K562 (cell line): ENCODE measurements around the gene TYW3. TPM values are rescaled to one million over a fixed set of nuclear protein-coding genes. Genes with fewer than 3 reads are reported as not detected.

ENCODE experiments used
- BCOR ChIP-seq: fragments of 450-650 bp; IDR thresholded peaks from 2 replicates; pipeline ENCODE4 v1.6.1; 2016
- FOXP4 ChIP-seq: sonication (generic); formaldehyde crosslinking; IDR thresholded peaks from 2 replicates; pipeline ENCODE4 v1.8.0; 2022; ENCODE audit warnings: mild to moderate bottlenecking, missing genetic modification reagents, borderline replicate concordance
- REST ChIP-seq, 2 experiments: fragments of 450-650 bp; formaldehyde crosslinking in 1 of 2; IDR thresholded peaks; 2 replicates each; pipeline versions ENCODE4 v1.4.0 to v1.6.1; 2014 to 2020; ENCODE audit warnings: mild to moderate bottlenecking in 2 of 2, borderline replicate concordance in 1 of 2, low read depth in 1 of 2
- TAF15 ChIP-seq: fragments of 200-400 bp; formaldehyde crosslinking; IDR thresholded peaks from 2 replicates; pipeline ENCODE4 v1.6.1; 2017; ENCODE audit warnings: mild to moderate bottlenecking, low read depth, low read length, moderate library complexity
- ZKSCAN3 ChIP-seq: fragments of 250-450 bp; sonication (Bioruptor Pico); IDR thresholded peaks from 2 replicates; pipeline ENCODE4 v1.4.0; 2020
- polyA plus RNA-seq, 8 experiments: library from polyadenylated mRNA; depleted of rRNA in 4 of 8; stranded (reverse) in 5 of 8; unstranded in 3 of 8; fragments of >200 nt; fragmentation: Nextera tagmentation in 2 of 8; fragmentation: Illumina TruSeq in 1 of 8; extraction: Ambion mirVana in 2 of 8; extraction: Trizol in 1 of 8; gene quantifications; 2 replicates each; pipeline versions ENCODE4 v1.2.1 to v1.2.3, GENCODE V29; 2011 to 2014; ENCODE audit warnings: inconsistent platforms in 1 of 8, missing spikeins in 1 of 8
- total RNA-seq, 7 experiments: library from RNA; depleted of rRNA in 6 of 7; stranded (reverse); fragments of >200 nt in 6 of 7; fragmentation: Illumina TruSeq in 2 of 7; extraction: Trizol in 2 of 7; gene quantifications; 2 replicates each; pipeline versions ENCODE4 v1.2.1 to v1.2.3, GENCODE V29; 2011 to 2021; ENCODE audit warnings: low replicate concordance in 1 of 7
- TF ChIP-seq, protein P1 (sequence below): sonication (generic); formaldehyde crosslinking; IDR thresholded peaks from 2 replicates; pipeline ENCODE4 v1.8.1; 2023; ENCODE audit warnings: mild to moderate bottlenecking, missing genetic modification reagents
- TF ChIP-seq, protein P2 (sequence below): fragments of 250-450 bp; sonication (Bioruptor Pico); IDR thresholded peaks from 2 replicates; pipeline ENCODE4 v1.8.0; 2022; ENCODE audit warnings: inconsistent platforms, mild to moderate bottlenecking, moderate library complexity, borderline replicate concordance
- TF ChIP-seq, protein P3 (sequence below): fragments of 250-450 bp; sonication (Bioruptor Pico); IDR thresholded peaks from 2 replicates; pipeline ENCODE4 v1.8.0; 2021; ENCODE audit warnings: moderate library complexity, mild to moderate bottlenecking, inconsistent platforms
- TF ChIP-seq, protein P4 (sequence below): fragments of 450-650 bp; formaldehyde crosslinking; IDR thresholded peaks from 2 replicates; pipeline ENCODE4 v1.4.0; 2020; ENCODE audit warnings: mild to moderate bottlenecking

Gene TYW3
- total and polyA plus RNA-seq, 9 of the 15 experiments (the other 6 are each of a cell fraction or from before 2014, with no cell fraction given), result 22.0 to 54.0 (median 41.1) TPM

- TF ChIP-seq, protein P1, sequence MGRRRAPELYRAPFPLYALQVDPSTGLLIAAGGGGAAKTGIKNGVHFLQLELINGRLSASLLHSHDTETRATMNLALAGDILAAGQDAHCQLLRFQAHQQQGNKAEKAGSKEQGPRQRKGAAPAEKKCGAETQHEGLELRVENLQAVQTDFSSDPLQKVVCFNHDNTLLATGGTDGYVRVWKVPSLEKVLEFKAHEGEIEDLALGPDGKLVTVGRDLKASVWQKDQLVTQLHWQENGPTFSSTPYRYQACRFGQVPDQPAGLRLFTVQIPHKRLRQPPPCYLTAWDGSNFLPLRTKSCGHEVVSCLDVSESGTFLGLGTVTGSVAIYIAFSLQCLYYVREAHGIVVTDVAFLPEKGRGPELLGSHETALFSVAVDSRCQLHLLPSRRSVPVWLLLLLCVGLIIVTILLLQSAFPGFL (CRISPR knock-in tag), result no peak
- TF ChIP-seq ZKSCAN3 (CRISPR knock-in tag), result no peak
- TF ChIP-seq FOXP4 (CRISPR knock-in tag), result no peak
- TF ChIP-seq, protein P2, sequence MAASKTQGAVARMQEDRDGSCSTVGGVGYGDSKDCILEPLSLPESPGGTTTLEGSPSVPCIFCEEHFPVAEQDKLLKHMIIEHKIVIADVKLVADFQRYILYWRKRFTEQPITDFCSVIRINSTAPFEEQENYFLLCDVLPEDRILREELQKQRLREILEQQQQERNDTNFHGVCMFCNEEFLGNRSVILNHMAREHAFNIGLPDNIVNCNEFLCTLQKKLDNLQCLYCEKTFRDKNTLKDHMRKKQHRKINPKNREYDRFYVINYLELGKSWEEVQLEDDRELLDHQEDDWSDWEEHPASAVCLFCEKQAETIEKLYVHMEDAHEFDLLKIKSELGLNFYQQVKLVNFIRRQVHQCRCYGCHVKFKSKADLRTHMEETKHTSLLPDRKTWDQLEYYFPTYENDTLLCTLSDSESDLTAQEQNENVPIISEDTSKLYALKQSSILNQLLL, result no peak
- TF ChIP-seq, protein P3, sequence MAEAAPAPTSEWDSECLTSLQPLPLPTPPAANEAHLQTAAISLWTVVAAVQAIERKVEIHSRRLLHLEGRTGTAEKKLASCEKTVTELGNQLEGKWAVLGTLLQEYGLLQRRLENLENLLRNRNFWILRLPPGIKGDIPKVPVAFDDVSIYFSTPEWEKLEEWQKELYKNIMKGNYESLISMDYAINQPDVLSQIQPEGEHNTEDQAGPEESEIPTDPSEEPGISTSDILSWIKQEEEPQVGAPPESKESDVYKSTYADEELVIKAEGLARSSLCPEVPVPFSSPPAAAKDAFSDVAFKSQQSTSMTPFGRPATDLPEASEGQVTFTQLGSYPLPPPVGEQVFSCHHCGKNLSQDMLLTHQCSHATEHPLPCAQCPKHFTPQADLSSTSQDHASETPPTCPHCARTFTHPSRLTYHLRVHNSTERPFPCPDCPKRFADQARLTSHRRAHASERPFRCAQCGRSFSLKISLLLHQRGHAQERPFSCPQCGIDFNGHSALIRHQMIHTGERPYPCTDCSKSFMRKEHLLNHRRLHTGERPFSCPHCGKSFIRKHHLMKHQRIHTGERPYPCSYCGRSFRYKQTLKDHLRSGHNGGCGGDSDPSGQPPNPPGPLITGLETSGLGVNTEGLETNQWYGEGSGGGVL, result no peak
- peak; percentile 46; the same call in 1 of the 2 replicates for TF ChIP-seq REST (IDR thresholded peaks at IDR 0.05; ENCODE audit: borderline replicate concordance)
- no peak for TF ChIP-seq REST (CRISPR knock-in tag; IDR thresholded peaks at IDR 0.05; ENCODE audit: low read depth)
- TF ChIP-seq, protein P4, sequence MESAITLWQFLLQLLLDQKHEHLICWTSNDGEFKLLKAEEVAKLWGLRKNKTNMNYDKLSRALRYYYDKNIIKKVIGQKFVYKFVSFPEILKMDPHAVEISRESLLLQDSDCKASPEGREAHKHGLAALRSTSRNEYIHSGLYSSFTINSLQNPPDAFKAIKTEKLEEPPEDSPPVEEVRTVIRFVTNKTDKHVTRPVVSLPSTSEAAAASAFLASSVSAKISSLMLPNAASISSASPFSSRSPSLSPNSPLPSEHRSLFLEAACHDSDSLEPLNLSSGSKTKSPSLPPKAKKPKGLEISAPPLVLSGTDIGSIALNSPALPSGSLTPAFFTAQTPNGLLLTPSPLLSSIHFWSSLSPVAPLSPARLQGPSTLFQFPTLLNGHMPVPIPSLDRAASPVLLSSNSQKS, result no peak
- TF ChIP-seq TAF15, result no peak
- no peak for TF ChIP-seq BCOR
Measured at GRCh38 chr1:74771913-74772515, 39.1 kb downstream of the TYW3 start (continued).
